ENCODE results near the gene MARK1.

Gene MARK1

GRCh38 chr1:220527908-220528678 is at the start of gene MARK1:
Gene MARK1 (plus strand): TSS chr1:220528136. CDS start chr1:220528823, 687 bp downstream.
- DNase-seq (ENCODE audit: low read depth): no peak

DNA sequence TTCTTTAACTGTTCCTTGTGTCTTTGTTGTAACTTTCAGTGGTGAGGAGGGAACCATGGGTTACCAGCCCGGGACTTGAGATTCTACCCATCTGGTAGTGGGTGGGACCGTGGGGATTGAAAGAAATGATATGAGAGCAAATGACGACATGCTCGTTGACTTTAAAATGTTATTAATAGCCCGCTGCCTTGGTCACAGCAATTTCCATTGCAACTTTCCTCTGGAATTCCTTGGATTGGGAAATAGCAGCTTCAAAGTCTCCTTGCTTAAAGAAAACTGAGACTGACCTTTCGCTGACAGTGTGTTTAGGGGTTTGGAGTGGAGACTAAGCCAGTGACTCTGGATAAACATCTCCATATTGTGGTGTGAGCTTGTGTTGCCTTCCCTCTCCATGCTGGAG is 44.2 kb upstream of the MARK1 start:
- no peak for DNase-seq (ENCODE audit: low read depth)

GRCh38 chr1:220484135-220484534 is 43.8 kb upstream of the MARK1 start:
- DNase-seq (ENCODE audit: low read depth): no peak

GRCh38 chr1:220485131-220485530 is 42.8 kb upstream of the MARK1 start:
- no peak for DNase-seq (ENCODE audit: low read depth)

- DNase-seq (ENCODE audit: low read depth): no peak
Measured at GRCh38 chr1:220485791-220486190, 42.1 kb upstream of the MARK1 start.

DNA sequence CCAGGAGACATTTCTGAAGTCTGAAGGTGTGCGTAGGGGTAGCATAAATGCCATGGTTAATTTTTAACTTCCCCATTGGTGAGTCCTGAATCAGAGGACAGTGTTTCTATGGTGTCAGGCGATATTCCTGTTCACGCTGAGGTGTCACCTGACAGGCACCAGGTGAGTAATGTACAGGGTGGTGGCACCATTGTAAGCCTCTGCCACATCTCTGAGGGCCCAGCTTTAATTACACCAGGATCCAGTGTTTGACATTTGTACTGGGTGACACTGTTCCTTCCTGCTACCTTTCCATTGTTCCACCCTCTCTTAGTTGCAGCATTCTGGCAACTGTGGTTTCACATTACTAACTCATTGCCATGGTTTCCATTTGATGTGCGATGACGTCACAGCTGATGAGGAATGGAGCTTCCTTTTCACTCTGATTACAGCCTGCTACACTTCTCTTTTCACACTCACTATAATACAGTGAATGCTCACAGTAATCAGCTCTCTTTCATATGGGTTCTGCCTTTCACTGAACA is 40.6 kb upstream of the MARK1 start:
- no peak for DNase-seq (ENCODE audit: low read depth)

- DNase-seq (ENCODE audit: low read depth): no peak
Measured at GRCh38 chr1:220491891-220492290, 36.0 kb upstream of the MARK1 start.

DNA sequence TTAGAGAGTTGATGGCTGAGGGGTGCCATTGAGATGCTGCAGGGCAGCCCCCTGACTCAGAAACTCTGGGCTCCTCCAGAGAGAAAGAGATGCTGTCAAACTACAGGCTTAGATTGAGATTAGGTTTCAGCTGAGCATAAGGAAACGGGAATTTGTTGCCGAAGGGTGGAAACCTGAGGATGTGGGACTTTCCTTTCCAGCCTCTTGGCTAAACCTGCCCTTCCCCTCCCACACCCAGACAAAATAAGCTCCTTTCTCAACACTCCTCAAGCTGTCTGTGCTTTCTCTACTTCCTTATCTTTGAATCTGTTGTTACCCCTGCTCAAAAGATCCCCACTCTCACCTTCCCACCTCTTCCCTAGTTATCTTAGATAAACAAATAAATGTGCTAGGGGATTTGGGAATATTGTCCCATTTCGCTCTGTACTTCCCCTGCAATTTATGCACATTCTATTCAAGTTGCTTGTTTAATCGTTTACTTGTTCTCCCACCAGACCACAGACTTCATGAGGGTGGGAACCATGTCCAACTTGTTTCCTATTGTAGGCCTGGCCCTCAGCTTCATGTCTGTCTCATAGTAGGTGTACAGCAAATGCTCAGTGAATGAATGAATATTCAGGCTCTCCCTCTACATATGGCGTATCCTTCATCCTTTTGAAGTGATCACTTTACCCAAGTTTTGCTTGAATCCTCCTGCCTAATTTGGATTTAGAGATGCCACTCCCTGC is 30.6 kb upstream of the MARK1 start:
- no peak for DNase-seq (ENCODE audit: low read depth)

DNA sequence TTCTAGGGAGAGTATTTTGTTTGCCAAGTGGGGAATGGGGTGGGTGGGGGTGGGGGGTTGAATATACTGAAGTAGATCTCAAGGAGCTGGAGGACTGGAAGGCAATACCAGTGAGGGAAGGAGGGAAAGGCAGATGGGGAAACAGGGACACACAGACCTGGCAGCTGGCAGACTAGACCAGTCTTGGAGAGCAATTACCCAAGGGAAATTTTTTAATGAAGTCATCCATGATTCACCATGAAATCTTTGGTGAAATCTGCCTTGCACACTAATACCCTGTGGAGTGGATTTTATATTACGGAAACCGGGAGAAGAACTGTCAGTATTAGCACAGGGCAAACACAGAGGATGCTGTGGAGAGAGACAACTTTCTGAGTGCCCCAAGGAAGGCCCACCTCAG is 29.7 kb upstream of the MARK1 start:
- no peak for DNase-seq (ENCODE audit: low read depth)

DNA sequence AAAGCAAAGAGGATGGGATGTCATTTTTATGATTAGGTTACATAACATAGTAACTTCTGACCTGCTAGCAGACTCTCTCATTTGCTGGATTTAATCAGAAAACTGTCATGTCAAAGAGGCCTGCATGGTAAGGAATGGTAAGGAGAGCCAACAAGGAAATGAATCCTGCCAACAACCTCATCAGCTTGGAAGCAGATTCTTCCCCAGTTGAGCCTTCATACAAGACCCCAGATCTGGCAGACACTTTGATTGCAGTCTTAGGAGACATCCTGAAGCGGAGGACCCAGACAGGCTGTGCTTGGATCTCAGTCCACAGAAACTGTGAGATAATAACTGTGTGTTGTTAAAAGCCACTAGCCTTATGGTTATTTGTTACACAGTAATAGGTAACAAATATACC is 27.6 kb upstream of the MARK1 start:
- DNase-seq (ENCODE audit: low read depth): no peak

GRCh38 chr1:220504329-220504728 is 23.6 kb upstream of the MARK1 start:
- DNase-seq (ENCODE audit: low read depth): no peak

DNA sequence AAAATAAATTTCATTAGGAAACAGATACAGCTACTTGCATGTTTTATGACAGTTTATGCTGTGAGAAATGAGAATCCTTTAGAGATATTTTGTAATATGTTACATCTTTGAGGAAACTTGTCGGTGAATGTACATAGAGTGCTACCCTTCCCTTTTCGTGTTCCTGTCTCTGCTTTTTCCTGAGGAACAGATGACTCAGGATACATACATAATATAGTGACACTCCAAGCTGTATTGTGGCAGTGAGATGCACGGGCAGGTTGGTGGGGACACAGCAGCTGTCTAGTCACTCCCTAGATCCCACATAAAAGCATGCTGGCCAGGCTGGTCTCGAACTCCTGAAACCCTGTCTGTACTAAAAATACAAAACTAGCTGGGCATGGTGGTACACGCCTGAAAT is 20.9 kb upstream of the MARK1 start:
- no peak for DNase-seq (ENCODE audit: low read depth)

GRCh38 chr1:220511179-220511578 is 16.8 kb upstream of the MARK1 start:
- no peak for DNase-seq (ENCODE audit: low read depth)

GRCh38 chr1:220511785-220512184 is 16.2 kb upstream of the MARK1 start:
- no peak for DNase-seq (ENCODE audit: low read depth)

GRCh38 chr1:220513834-220514233 is 14.1 kb upstream of the MARK1 start:
- DNase-seq (ENCODE audit: low read depth): no peak

DNA sequence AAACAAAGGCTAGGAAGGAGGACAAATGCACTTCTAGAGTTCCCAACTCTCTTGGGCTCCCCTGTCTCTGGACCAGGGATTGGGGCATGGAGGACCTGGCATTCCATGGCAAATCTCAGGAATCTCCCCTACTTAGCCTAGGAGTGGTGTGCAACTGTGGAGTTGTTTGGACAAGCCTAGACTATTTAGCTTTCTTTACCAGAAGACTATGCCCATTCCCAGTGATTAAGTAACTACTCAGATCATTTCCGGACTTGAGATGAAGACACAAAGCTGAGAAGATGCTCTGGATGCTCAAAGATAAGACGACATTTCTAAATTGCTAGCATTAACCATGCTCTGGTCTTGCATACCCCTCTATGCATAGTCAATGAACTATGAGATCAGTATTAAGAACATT is 13.7 kb upstream of the MARK1 start:
- DNase-seq (ENCODE audit: low read depth): no peak

GRCh38 chr1:220516014-220516721 is 11.8 kb upstream of the MARK1 start:
- DNase-seq (ENCODE audit: low read depth): no peak

GRCh38 chr1:220516722-220517042 is 11.3 kb upstream of the MARK1 start:
- no peak for DNase-seq (ENCODE audit: low read depth)

DNA sequence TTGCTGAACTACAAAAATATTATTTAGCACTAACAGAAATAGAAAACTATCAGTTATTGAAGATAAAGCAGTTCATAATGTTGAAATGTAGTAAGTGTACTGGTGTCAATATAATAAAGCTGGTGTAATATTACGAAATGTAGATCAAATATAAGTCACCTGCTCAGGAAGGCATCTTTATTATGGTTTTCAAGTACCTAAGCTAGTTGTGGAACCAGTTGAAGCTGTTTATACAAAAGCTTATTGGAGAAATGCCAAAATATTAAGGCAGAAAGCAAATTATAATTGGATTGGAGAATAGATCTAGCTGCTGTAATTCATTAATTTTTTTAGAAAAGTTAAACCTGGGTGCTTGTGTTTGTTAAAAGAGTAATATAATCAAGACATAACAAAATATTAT is 6.2 kb upstream of the MARK1 start:
- DNase-seq (ENCODE audit: low read depth): no peak

- no peak for DNase-seq (ENCODE audit: low read depth)
Measured at GRCh38 chr1:220526294-220526693, 1.6 kb upstream of the MARK1 start.

- DNase-seq (ENCODE audit: low read depth): no peak
Measured at GRCh38 chr1:220527279-220527907, 543 bp upstream of the MARK1 start.

GRCh38 chr1:220528679-220529501 is 954 bp downstream of the MARK1 start:
- no peak for DNase-seq (ENCODE audit: low read depth)

Measured in activated T-helper 9 cell treated with anti-CD3 and anti-CD28 coated beads, Interleukin-2, amount 50 U/mL, for 16 hours (primary cell).